Stimulated activated effector memory CD8-positive, alpha-beta T cell treated with anti-CD3 and anti-CD28 coated beads, Interleukin-12 subunit alpha, Interleukin-12 subunit beta, amount 100 ng/mL, for 72 hours (primary cell): Measurements from ENCODE around the gene WFDC12.

Source experiments
- ATAC-seq: fragments of 150-1000 bp; cut with Tn5 transposase; 2 replicates; pipeline ENCODE4 v1.10.0; 2021
- DNase-seq, 2 donors: peaks; one replicate each; pipeline ENCODE4 v3.0.0; 2021 to 2022; ENCODE audit warnings: low spot score in 2 of 2
- H3K27ac Mint-ChIP-seq: one replicate; pipeline ENCODE4 v1.8.0; 2022; ENCODE audit warnings: mild to moderate bottlenecking, mixed read lengths
- H3K36me3 Mint-ChIP-seq: one replicate; pipeline ENCODE4 v1.8.0; 2022; ENCODE audit warnings: mild to moderate bottlenecking, mixed read lengths
- H3K4me1 Mint-ChIP-seq: one replicate; pipeline ENCODE4 v1.8.0; 2022; ENCODE audit warnings: mixed read lengths
- H3K4me3 Mint-ChIP-seq: one replicate; pipeline ENCODE4 v1.8.0; 2022; ENCODE audit warnings: mild to moderate bottlenecking, mixed read lengths
- H3K9me3 Mint-ChIP-seq: one replicate; pipeline ENCODE4 v1.8.0; 2022; ENCODE audit warnings: mixed read lengths

Gene WFDC12

DNA sequence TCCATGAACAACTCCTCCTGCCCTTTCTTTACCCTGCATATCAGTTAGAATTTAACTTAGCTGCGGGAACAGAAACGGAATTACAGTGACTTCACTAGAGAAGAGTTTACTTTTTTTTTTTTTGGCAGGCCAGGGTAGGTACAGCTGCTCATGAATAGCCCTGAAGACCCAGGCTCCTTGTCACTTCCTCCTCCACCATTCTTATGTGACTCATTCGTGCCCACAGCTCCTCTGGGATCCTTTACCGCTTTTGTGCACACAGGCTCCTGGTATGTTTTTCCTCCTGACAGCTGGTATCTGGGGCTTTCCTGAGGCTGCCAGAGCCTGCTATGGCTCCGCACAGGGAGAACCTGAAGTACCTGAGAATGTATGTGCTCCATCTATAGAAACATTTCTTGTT is 19.5 kb downstream of the WFDC12 start:
- DNase-seq (no peak), ATAC-seq (no peak)
- Mint-ChIP-seq H3K4me3 (no peak overlapping the region), H3K36me3 (no peaks in the 10 kb centered on the region), H3K9me3 (no peaks in the 10 kb centered on the region), H3K4me1 (peaks cover 8% of the 10 kb centered on the region), H3K27ac (no peak overlapping the region)

DNA sequence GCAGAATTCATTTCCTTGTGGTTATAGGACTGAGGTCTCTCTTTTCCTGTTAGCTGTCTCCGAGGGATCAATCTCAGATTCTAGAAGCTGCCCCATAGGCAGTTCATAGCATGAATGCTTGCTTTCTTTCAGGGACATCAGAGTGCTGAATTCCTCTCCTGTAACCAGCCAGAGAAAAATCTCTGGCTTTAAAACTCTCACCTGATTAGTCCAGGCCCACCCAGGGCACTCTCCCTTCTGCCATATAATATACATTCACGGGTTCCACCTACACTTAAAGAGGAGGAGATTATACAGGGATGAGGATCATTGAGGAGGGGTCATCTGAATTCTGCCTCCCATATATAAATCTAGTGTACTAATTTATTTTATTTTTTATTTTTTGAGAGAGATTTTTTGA is 21.2 kb downstream of the WFDC12 start:
- Mint-ChIP-seq H3K4me3 (no peak overlapping the region), H3K9me3 (no peaks in the 10 kb centered on the region), H3K27ac (no peak overlapping the region), H3K36me3 (no peaks in the 10 kb centered on the region), H3K4me1 (peaks cover 8% of the 10 kb centered on the region)
- ATAC-seq (no peak), DNase-seq (no peak)

DNA sequence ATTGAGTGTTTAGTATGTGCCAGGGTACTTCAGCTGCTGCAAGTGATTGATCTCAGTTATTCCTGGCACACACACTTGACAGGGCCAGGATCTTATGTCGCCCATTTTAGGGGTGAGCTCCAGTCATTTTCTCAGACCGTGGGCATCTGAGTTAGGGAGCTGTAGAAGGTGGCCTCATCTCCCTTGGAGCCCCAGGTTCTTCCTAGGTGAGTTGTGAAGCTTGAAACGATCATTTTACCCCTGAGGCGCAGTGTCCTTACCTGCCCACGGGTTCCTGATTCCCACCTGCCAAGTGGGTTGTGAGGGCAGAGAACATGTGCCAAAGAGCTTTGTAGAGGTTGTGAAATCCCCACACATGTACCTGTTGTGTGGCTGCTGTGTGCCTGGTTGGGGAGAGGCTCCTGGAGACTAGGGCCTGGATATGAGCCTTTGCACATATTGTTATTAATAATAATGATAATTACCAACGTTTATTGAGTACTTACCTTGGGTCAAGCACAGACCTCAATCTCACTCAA is 22.9 kb downstream of the WFDC12 start:
- no peak overlapping the region for H3K27ac Mint-ChIP-seq
- no peaks in the 10 kb centered on the region for H3K9me3 Mint-ChIP-seq
- peak overlapping the region; percentile 13 for H3K4me3 Mint-ChIP-seq
- no peak for DNase-seq
- H3K4me1 Mint-ChIP-seq, result peaks cover 18% of the 10 kb centered on the region
- no peak for ATAC-seq
- H3K36me3 Mint-ChIP-seq, result peaks cover 5% of the 10 kb centered on the region

DNA sequence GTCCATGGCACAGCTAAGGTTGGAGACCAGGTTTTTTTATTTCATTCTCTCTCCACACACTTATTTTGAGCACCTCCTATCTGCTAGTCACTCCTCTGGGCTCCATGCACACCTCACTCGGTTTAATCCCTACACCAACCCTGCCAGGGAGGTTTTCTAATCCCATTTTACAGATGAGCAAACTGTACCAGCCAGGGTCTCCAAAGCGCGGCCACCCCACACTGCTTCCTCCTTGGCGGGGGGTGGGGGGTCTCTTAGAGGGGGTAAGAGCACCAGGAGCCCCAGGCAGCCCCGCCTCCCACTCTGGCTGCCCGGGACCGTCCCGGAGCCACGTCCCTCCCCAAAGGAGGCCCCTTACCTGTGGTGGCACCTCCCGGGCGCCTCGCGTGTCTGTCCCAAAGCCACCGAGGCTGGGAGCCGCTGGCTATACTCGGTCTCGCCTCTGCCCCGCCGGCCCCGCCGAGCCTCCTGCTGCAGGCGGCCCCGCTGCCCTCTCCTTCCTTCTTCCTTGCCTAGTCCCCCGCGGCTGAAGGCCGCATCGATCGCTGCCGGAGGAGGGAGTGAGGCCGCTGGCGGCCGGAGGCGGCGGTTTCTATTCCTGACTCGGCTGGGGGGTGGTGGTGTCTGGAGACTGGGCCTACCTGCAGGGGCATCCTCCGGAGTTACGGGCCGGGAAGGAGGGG is 23.6 kb downstream of the WFDC12 start, which contains the start of gene KCNS1:
KCNS1 (minus strand) TSS at position 565 of the 683 bp plus-strand sequence. CDS start 1,891 bp downstream, outside the sequence.
- ATAC-seq (no peak), DNase-seq (no peak)
- Mint-ChIP-seq H3K4me3 (peak within 1 kb of the TSS; percentile 13), H3K9me3 (no peaks in the 10 kb centered on the region), H3K27ac (no peak within 1 kb of the TSS), H3K4me1 (peaks cover 18% of the 10 kb centered on the region), H3K36me3 (peaks cover 5% of the 10 kb centered on the region)

GRCh38 chr20:45098103-45098773 is 26.0 kb downstream of the WFDC12 start:
- H3K36me3 Mint-ChIP-seq, result peaks cover 5% of the 10 kb centered on the region
- ATAC-seq (peak; percentile 31), DNase-seq (no peak)
- no peak overlapping the region for H3K27ac Mint-ChIP-seq
- no peaks in the 10 kb centered on the region for H3K9me3 Mint-ChIP-seq
- peak overlapping the region; percentile 53 for H3K4me3 Mint-ChIP-seq
- H3K4me1 Mint-ChIP-seq, result peaks cover 18% of the 10 kb centered on the region

GRCh38 chr20:45097485-45098102 is 26.7 kb downstream of the WFDC12 start:
- Mint-ChIP-seq H3K9me3 (no peaks in the 10 kb centered on the region), H3K4me1 (peaks cover 18% of the 10 kb centered on the region), H3K4me3 (peak overlapping the region; percentile 53), H3K36me3 (peaks cover 5% of the 10 kb centered on the region), H3K27ac (no peak overlapping the region)
- DNase-seq (peak; percentile 25 to 67), ATAC-seq (peak; percentile 75)

GRCh38 chr20:45096781-45097180 is 27.5 kb downstream of the WFDC12 start:
- no peak overlapping the region for H3K27ac Mint-ChIP-seq
- H3K9me3 Mint-ChIP-seq, result no peaks in the 10 kb centered on the region
- H3K4me3 Mint-ChIP-seq, result no peak overlapping the region
- peaks cover 5% of the 10 kb centered on the region for H3K36me3 Mint-ChIP-seq
- H3K4me1 Mint-ChIP-seq, result peaks cover 18% of the 10 kb centered on the region
- ATAC-seq (no peak), DNase-seq (no peak)

DNA sequence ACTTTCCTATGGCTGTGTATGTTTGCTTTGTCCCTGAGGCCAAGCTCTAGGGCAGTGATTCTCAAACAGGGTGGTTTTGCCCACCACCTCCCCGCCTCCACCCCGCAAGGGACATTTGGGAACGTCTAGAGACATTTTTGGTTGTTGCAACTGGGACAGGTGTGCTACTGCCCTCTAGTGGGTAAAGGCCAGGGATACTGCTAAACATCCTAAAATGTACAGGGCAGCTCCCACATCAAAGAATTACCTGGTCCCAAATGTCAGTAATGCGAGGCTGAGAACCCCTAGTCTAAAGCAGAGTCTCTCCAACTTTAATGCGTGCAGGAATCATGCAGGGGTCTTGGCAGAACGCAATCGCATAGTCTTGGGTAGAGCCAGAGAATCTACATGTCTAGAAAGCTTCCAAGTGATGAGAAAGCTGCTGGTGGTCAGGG is 28.4 kb downstream of the WFDC12 start:
- peaks cover 14% of the 10 kb centered on the region for H3K36me3 Mint-ChIP-seq

DNA sequence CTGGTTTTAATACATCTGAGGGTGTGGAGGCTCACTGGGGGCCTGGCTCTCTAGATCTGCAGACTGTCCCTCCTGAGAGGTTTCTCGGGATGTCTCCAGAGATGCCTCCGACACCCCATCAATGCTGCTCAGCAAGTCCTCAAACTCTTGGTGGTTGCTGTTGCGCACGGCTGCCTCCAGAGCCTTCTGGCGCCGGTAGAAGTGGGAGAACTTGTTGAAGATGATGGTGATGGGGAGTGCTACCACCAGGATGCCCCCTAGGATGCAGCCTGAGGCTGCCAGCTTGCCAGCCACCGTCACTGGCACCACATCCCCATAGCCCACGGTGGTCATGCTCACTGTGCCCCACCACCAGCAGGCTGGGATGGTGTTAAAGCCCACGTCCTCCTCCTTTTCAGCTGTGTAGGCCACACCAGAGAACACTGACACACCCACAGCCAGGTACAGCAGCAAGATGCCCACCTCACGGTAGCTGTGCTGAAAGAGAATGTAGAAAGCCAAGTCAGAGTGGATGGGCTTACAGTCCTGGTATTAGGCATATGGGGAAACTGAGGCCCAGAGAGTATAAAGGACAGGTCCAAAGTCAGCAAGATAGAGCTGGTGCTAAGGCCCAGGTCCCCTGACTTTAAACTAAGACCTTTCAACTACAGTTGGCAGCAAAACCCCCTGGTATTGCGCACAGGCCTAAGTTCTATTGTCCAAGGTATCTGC is 29.2 kb downstream of the WFDC12 start:
- peak overlapping the region; percentile 32 for H3K27ac Mint-ChIP-seq
- DNase-seq (no peak), ATAC-seq (no peak)
- no peak overlapping the region for H3K4me3 Mint-ChIP-seq
- H3K4me1 Mint-ChIP-seq, result peaks cover 10% of the 10 kb centered on the region
- H3K36me3 Mint-ChIP-seq, result peaks cover 22% of the 10 kb centered on the region
- H3K9me3 Mint-ChIP-seq, result no peaks in the 10 kb centered on the region

More for the DNA sequence above, 28.4 kb downstream of the WFDC12 start:
- H3K4me3 Mint-ChIP-seq, result no peak overlapping the region
- peak overlapping the region; percentile 32 for H3K27ac Mint-ChIP-seq
- peaks cover 14% of the 10 kb centered on the region for H3K4me1 Mint-ChIP-seq
- DNase-seq (peak; percentile 43 to 76), ATAC-seq (peak; percentile 46)
- H3K9me3 Mint-ChIP-seq, result no peaks in the 10 kb centered on the region

GRCh38 chr20:45094201-45094600 is 30.1 kb downstream of the WFDC12 start:
- Mint-ChIP-seq H3K4me1 (peaks cover 10% of the 10 kb centered on the region), H3K4me3 (no peak overlapping the region), H3K27ac (peak overlapping the region; percentile 45), H3K36me3 (peaks cover 28% of the 10 kb centered on the region), H3K9me3 (no peaks in the 10 kb centered on the region)
- no peak for ATAC-seq
- no peak for DNase-seq

DNA sequence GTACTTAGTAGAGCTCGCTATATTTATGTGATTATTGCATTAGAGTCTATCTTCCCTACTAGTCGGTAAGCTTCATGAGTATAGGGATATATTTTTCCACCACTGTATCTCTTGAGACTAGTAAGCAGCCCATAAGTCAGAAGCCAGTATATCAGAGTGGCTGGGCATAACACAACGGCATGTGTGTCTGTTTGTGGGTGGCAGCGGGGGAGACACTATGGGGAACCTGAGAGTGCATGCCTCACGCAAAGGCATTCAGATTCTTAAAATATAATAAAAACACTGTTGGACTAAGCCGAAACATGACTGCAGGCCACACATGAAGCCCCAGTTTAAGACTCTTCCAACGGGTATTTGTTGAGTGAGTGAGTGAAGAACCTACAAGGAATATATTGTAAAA is 31.4 kb downstream of the WFDC12 start:
- no peaks in the 10 kb centered on the region for H3K9me3 Mint-ChIP-seq
- DNase-seq, result no peak
- ATAC-seq, result no peak
- H3K27ac Mint-ChIP-seq, result peak overlapping the region; percentile 45
- H3K36me3 Mint-ChIP-seq, result peaks cover 36% of the 10 kb centered on the region
- peaks cover 10% of the 10 kb centered on the region for H3K4me1 Mint-ChIP-seq
- H3K4me3 Mint-ChIP-seq, result no peak overlapping the region

DNA sequence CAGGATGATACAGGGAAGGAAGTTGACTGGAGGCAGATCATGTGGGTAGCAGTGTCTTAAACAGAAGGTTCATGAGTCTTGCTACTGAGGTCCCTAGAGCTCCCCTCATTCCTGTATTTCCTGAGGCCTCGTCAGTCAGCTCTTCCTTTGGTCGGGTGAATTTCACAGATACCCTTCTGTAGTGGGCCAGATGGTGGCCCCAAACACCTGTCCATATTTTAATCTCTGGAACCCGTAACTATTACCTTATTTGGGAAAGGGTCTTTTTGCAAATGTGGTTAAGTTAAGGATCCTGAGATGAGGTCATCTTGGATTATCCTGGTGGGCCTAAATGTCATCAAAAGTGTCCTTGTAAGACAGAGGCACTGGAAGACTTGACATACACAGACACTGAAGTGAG is 32.9 kb downstream of the WFDC12 start:
- H3K4me3 Mint-ChIP-seq, result no peak overlapping the region
- H3K4me1 Mint-ChIP-seq, result peaks cover 4% of the 10 kb centered on the region
- ATAC-seq (no peak), DNase-seq (no peak)
- H3K36me3 Mint-ChIP-seq, result peaks cover 46% of the 10 kb centered on the region
- no peaks in the 10 kb centered on the region for H3K9me3 Mint-ChIP-seq
- H3K27ac Mint-ChIP-seq, result peak overlapping the region; percentile 45

DNA sequence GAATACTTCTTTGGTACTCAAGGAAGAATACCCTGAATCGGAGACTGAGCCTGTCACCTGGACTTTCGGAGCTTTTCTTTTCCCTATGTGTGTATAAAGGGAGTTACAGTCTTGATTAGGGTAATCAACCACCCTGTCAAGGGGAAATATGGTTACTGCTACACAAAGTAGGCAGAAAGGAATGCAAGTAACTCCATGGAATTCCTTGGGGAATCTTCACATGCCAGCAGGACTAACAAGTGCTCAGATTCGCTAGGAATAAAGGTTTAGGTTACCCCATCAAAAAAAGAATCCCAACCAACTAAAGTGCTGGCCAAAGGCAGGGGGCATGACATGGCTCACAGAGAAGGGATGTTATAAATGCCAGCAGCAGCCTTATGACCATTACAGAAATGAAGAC is 33.8 kb downstream of the WFDC12 start:
- ATAC-seq, result no peak
- peaks cover 6% of the 10 kb centered on the region for H3K4me1 Mint-ChIP-seq
- H3K4me3 Mint-ChIP-seq, result no peak overlapping the region
- H3K36me3 Mint-ChIP-seq, result peaks cover 53% of the 10 kb centered on the region
- no peaks in the 10 kb centered on the region for H3K9me3 Mint-ChIP-seq
- DNase-seq, result no peak
- H3K27ac Mint-ChIP-seq, result peak overlapping the region; percentile 26

DNA sequence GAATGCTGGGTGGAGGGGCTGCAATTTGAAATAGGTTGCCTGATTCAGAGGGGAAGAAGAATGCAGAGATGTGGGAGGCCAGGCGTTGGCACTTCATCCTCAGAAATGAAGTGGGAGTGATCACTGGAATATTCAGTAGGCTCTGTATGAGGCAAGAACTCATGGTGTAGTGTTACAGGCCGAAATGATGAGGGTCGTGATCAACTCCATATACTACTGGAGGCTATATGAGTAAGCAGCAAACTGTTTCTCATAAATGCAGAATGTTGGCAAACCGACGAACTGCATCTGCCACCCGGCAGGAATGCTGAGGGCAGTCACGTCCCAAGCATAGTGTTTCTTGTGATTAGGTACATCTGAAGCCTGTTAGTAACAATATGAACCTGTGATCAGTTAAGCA is 36.0 kb downstream of the WFDC12 start:
- peak overlapping the region; percentile 78 for H3K27ac Mint-ChIP-seq
- H3K9me3 Mint-ChIP-seq, result no peaks in the 10 kb centered on the region
- H3K36me3 Mint-ChIP-seq, result peaks cover 71% of the 10 kb centered on the region
- DNase-seq (no peak), ATAC-seq (no peak)
- peaks cover 6% of the 10 kb centered on the region for H3K4me1 Mint-ChIP-seq
- H3K4me3 Mint-ChIP-seq, result no peak overlapping the region

DNA sequence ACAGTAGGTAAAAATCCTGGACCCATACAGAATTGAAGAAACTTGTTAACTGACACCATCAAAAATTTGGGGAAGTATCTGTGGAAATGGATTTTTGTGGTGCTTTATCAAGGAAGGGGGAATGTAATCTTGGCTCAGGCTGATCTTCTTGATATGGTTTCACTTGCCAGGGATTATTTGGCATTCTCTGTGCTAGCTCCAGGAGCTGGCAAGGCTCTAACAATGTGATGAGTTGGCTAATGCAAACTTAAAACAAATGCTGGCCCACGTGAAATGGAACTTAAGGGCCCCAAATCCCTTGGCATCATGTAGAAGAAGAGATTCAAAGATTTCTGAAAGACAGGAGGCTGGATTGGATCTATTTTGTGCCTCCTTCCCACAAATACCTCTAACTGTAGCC is 36.5 kb downstream of the WFDC12 start:
- H3K4me1 Mint-ChIP-seq, result peaks cover 6% of the 10 kb centered on the region
- peaks cover 75% of the 10 kb centered on the region for H3K36me3 Mint-ChIP-seq
- no peak for ATAC-seq
- H3K27ac Mint-ChIP-seq, result peak overlapping the region; percentile 78
- no peak overlapping the region for H3K4me3 Mint-ChIP-seq
- H3K9me3 Mint-ChIP-seq, result no peaks in the 10 kb centered on the region
- no peak for DNase-seq
